Upper lobe of left lung (tissue), 6 donors: Measurements from ENCODE around the gene MAP7D2. TPM values are rescaled to one million over a fixed set of nuclear protein-coding genes. Genes with fewer than 3 reads are reported as not detected.
A peak's percentile ranks its signal among the peaks of the same experiment; 100 is the strongest.

Experiments
- ATAC-seq, 2 donors: fragments of 200-7000 bp; cut with Tn5 transposase; one replicate each; pipeline ENCODE4 v1.9.1; 2022; ENCODE audit warnings: mild to moderate bottlenecking in 2 of 2, moderate library complexity in 2 of 2; ENCODE audit not compliant: low FRiP score in 2 of 2
- DNase-seq, 2 donors: peaks; one replicate each; pipeline ENCODE4 v3.0.0-alpha.2; 2019 to 2020
- H3K27ac ChIP-seq, 4 donors: fragments of 200-600 bp; sonication (generic); one replicate each; pipeline ENCODE4 v1.5.1; 2016 to 2019
- H3K27me3 ChIP-seq, 4 donors: fragments of 200-600 bp; sonication (generic); one replicate each; pipeline ENCODE4 v1.5.1; 2017 to 2019
- H3K36me3 ChIP-seq, 4 donors: fragments of 200-600 bp; sonication (generic); one replicate each; pipeline ENCODE4 v1.5.1; 2016 to 2019
- H3K4me1 ChIP-seq, 4 donors: fragments of 200-600 bp; sonication (generic); one replicate each; pipeline ENCODE4 v1.5.1; 2018 to 2019
- H3K4me3 ChIP-seq, 4 donors: fragments of 200-600 bp; sonication (generic); one replicate each; pipeline ENCODE4 v1.5.1; 2017 to 2019; ENCODE audit warnings: mild to moderate bottlenecking in 2 of 4, moderate library complexity in 1 of 4
- H3K9me3 ChIP-seq, 4 donors: fragments of 200-600 bp; sonication (generic); one replicate each; pipeline ENCODE4 v1.5.1; 2018 to 2019
- CTCF ChIP-seq, 6 experiments: fragments of 450-650 bp in 4 of 6; fragments of 200-600 bp in 2 of 6; sonication (generic) in 2 of 6; IDR thresholded peaks; one replicate each; pipeline ENCODE4 v1.5.1; 2016 to 2019; ENCODE audit warnings: antibody characterized with exemption in 6 of 6
- EP300 ChIP-seq, 4 donors: sonication (generic); formaldehyde crosslinking; IDR thresholded peaks; one replicate each; pipeline ENCODE4 v1.5.1; 2017; ENCODE audit warnings: antibody characterized with exemption in 4 of 4, control low read depth in 2 of 4
- POLR2A ChIP-seq, 4 donors: fragments of 450-650 bp; IDR thresholded peaks; one replicate each; pipeline ENCODE4 v1.5.1; 2016 to 2017; ENCODE audit warnings: antibody characterized with exemption in 4 of 4, mild to moderate bottlenecking in 2 of 4
- POLR2AphosphoS5 ChIP-seq, 2 donors: sonication (generic); formaldehyde crosslinking; IDR thresholded peaks; one replicate each; pipeline ENCODE4 v1.5.1; 2017; ENCODE audit warnings: antibody characterized with exemption in 2 of 2
- WGBS, 2 donors: methylation state at CpG; one replicate each; pipeline ENCODE4 v1.1.5; 2017 to 2018; 5-methylcytosine and 5-hydroxymethylcytosine counted together
- total RNA-seq, 6 donors: library from RNA; depleted of rRNA in 4 of 6; stranded (reverse); fragments of >200 nt in 4 of 6; gene quantifications; one replicate each; pipeline versions ENCODE4 v1.1.0 to v1.2.1, GENCODE V29; 2016 to 2021
- donor health status: DM: no; HTN: no; CAD: no; lungs with moderate emphysema.
- donor health status: DM: no; HTN: yes; CAD: no; lungs with severe emphysema.

Gene MAP7D2
- total RNA-seq, 6 donors from 2014 or later = under 0.01 to 13.4 (median 0.51) TPM

- no peak for DNase-seq
Observed at GRCh38 chrX:20140420-20140819, 23.7 kb upstream of the MAP7D2 start.

DNA sequence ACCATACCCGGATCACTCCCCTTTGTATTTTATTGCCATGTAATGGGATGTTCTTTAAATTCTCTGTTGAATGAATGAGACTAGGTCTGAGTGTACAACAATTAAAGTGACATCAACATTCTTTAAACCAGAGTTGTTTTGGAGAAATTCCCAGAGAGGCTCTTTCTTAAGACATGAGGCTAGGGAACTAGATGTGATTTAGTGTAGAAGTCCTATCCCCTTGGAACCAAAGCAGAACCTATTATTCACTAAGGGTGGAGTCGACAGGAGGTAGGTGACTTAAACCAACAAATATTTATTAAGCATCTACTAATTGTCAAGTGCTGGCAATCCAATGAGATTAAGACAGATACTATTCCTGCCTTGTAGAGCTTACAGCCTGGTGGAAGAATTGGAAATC, 23.3 kb upstream of the MAP7D2 start:
- H3K4me1 ChIP-seq = peaks cover 0 to 27% (median 16%) of the 10 kb centered on the region in 4 donors
- no peaks in the 10 kb centered on the region for H3K9me3 ChIP-seq
- DNase-seq = no peak
- peak overlapping the region in 1 of 4 donors; percentile 92 for H3K27ac ChIP-seq
- TF ChIP-seq POLR2A (IDR thresholded peaks at IDR 0.05) (no peak), POLR2AphosphoS5 (IDR thresholded peaks at IDR 0.05) (no peak), EP300 (IDR thresholded peaks at IDR 0.05) (no peak), CTCF (IDR thresholded peaks at IDR 0.05) (no peak)
- H3K27me3 ChIP-seq = no peaks in the 10 kb centered on the region
- no peak for ATAC-seq
- peaks cover 0 to 34% (median 14%) of the 10 kb centered on the region in 4 donors for H3K36me3 ChIP-seq
- 60 to 68% methylated on average over 2 of the region's 2 CpGs for WGBS, 2 donors
- H3K4me3 ChIP-seq = peak overlapping the region in 2 of 4 donors; percentile 69 to 76

More at GRCh38 chrX:20140420-20140819, 23.7 kb upstream of the MAP7D2 start:
- peak overlapping the region in 1 of 4 donors; percentile 92 for H3K27ac ChIP-seq
- WGBS, 2 donors = 2 to 26% methylated on average over 3 of the region's 3 CpGs
- no peak for TF ChIP-seq POLR2A (IDR thresholded peaks at IDR 0.05)
- TF ChIP-seq CTCF (IDR thresholded peaks at IDR 0.05) = no peak
- TF ChIP-seq EP300 (IDR thresholded peaks at IDR 0.05) = no peak
- TF ChIP-seq POLR2AphosphoS5 (IDR thresholded peaks at IDR 0.05) = no peak
- H3K9me3 ChIP-seq = no peaks in the 10 kb centered on the region
- no peak for ATAC-seq
- no peaks in the 10 kb centered on the region for H3K27me3 ChIP-seq
- H3K36me3 ChIP-seq = peaks cover 0 to 29% (median 12%) of the 10 kb centered on the region in 4 donors
- peak overlapping the region; percentile 23 to 76 (median 68) for H3K4me3 ChIP-seq
- H3K4me1 ChIP-seq = peaks cover 0 to 27% (median 16%) of the 10 kb centered on the region in 4 donors

- H3K27ac ChIP-seq = no peak overlapping the region
- H3K27me3 ChIP-seq = no peaks in the 10 kb centered on the region
- H3K4me3 ChIP-seq = no peak overlapping the region
- DNase-seq (no peak), ATAC-seq (no peak)
- H3K9me3 ChIP-seq = no peaks in the 10 kb centered on the region
- 39 to 87% methylated on average over 5 of the region's 5 CpGs for WGBS, 2 donors
- TF ChIP-seq EP300 (IDR thresholded peaks at IDR 0.05) (no peak), POLR2A (IDR thresholded peaks at IDR 0.05) (no peak), CTCF (IDR thresholded peaks at IDR 0.05) (no peak), POLR2AphosphoS5 (IDR thresholded peaks at IDR 0.05) (no peak)
- peaks cover 0 to 73% (median 32%) of the 10 kb centered on the region in 4 donors for H3K36me3 ChIP-seq
- H3K4me1 ChIP-seq = peaks cover 0 to 24% (median 12%) of the 10 kb centered on the region in 4 donors
Observed at GRCh38 chrX:20135944-20136343, 19.2 kb upstream of the MAP7D2 start.

- ATAC-seq (no peak), DNase-seq (no peak)
- Histone ChIP-seq H3K27ac (no peak overlapping the region), H3K9me3 (no peaks in the 10 kb centered on the region), H3K4me1 (peaks cover 0 to 9% (median 0%) of the 10 kb centered on the region in 4 donors), H3K4me3 (no peak overlapping the region), H3K27me3 (no peaks in the 10 kb centered on the region), H3K36me3 (peaks cover 0 to 93% (median 31%) of the 10 kb centered on the region in 4 donors)
- WGBS, 2 donors = 80 to 92% methylated on average over 1 of the region's 1 CpG
- TF ChIP-seq EP300 (IDR thresholded peaks at IDR 0.05) (no peak), CTCF (IDR thresholded peaks at IDR 0.05) (no peak), POLR2AphosphoS5 (IDR thresholded peaks at IDR 0.05) (no peak)
Observed at GRCh38 chrX:20132666-20133065, 16.0 kb upstream of the MAP7D2 start.

DNA sequence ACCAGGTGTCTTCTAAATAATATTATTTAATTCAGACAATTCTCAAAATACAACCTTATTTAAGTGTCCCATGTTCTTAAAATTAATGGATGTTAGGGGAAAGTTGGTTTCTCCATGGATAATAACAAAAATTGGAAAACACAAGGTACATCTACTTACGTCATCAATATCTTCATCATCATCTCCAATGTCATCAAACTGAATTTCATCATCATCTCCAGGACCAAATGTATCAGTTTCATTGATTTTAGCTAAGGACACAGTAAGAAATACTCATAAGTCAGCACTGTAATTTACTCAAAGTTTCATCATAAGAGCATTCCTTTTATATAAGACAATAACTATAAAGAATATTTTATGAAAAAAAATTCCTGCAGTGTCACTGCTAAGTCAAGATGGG, 13.7 kb upstream of the MAP7D2 start:
- WGBS, 2 donors = 92 to 96% methylated on average over 1 of the region's 1 CpG

More for the DNA sequence above, 13.7 kb upstream of the MAP7D2 start:
- ATAC-seq = no peak
- H3K27me3 ChIP-seq = no peaks in the 10 kb centered on the region
- no peak overlapping the region for H3K4me3 ChIP-seq
- H3K27ac ChIP-seq = no peak overlapping the region
- peaks cover 0 to 72% (median 22%) of the 10 kb centered on the region in 4 donors for H3K36me3 ChIP-seq
- H3K4me1 ChIP-seq = no peaks in the 10 kb centered on the region
- no peak for DNase-seq
- TF ChIP-seq EP300 (IDR thresholded peaks at IDR 0.05) (no peak), POLR2A (IDR thresholded peaks at IDR 0.05) (no peak), CTCF (IDR thresholded peaks at IDR 0.05) (no peak), POLR2AphosphoS5 (IDR thresholded peaks at IDR 0.05) (no peak)
- no peaks in the 10 kb centered on the region for H3K9me3 ChIP-seq
